ENCODE measurements around the gene SUDS3.

SUDS3 gene

DNA sequence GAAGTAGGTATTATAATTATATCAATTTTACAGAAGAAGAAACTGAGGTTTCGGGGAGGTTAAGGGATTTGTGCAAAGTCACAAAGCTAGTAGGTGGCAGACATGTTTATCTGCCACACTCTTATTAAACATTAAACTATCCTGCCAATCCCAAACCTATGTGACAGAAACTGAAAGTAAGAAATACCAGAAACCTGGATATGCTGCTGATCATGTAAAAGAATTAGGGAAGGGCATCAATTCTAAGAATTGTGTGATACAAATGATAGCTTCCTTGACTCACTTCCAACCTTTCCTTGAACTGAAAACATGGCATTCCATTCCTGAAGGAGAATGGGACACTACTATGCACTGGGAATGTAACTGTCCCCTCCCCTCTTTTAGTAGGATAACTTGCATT lies 20.5 kb upstream of the SUDS3 start:
- no peak overlapping the region for H3K9ac ChIP-seq (ENCODE audit: low read depth in 1 of 2, low read length in 2 of 2)
- H3K4me1 ChIP-seq (ENCODE audit: control insufficient read depth in 1 of 2, insufficient read depth in 2 of 2, low read length in 2 of 2), result peaks cover 20 to 42% of the 10 kb centered on the region in 2 donors
- no peak overlapping the region for H3K27ac ChIP-seq (ENCODE audit: low read depth, low read length)
- no peaks in the 10 kb centered on the region for H3K27me3 ChIP-seq (ENCODE audit: control insufficient read depth in 1 of 2, insufficient read depth in 2 of 2, low read length in 2 of 2)
- H3K9me3 ChIP-seq (ENCODE audit: control insufficient read depth in 1 of 2, low read length in 2 of 2), result no peaks in the 10 kb centered on the region
- H3K4me3 ChIP-seq (ENCODE audit: low read depth in 1 of 2, low read length in 2 of 2), result no peak overlapping the region
- no peaks in the 10 kb centered on the region for H3K36me3 ChIP-seq (ENCODE audit: control insufficient read depth in 1 of 2, insufficient read depth in 2 of 2, low read length in 2 of 2)

DNA sequence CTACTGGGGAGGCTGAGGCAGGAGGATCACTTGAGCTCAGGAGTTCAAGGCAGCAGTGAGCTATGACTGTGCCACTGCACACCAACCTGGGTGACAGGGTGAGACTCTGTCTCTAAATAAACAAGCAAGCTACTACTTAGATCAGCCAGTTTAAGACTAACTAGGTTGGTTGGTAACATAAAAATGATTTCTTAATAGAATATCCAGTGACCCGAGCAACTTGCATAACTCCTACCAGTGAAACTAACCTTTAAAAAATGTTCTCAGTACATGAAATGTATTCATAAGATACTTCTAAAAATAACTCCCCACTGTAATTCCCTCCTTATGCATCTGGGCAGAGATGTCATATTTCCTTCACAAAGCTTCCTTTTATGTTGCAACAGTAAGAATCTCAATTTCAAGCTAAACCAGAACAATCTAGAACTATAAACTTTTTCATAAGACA lies 19.5 kb upstream of the SUDS3 start:
- no peaks in the 10 kb centered on the region for H3K36me3 ChIP-seq (ENCODE audit: control insufficient read depth in 1 of 2, insufficient read depth in 2 of 2, low read length in 2 of 2)
- peaks cover 20 to 42% of the 10 kb centered on the region in 2 donors for H3K4me1 ChIP-seq (ENCODE audit: control insufficient read depth in 1 of 2, insufficient read depth in 2 of 2, low read length in 2 of 2)
- no peak overlapping the region for H3K9ac ChIP-seq (ENCODE audit: low read depth in 1 of 2, low read length in 2 of 2)
- H3K9me3 ChIP-seq (ENCODE audit: control insufficient read depth in 1 of 2, low read length in 2 of 2), result no peaks in the 10 kb centered on the region
- H3K27ac ChIP-seq (ENCODE audit: low read depth, low read length), result no peak overlapping the region
- no peaks in the 10 kb centered on the region for H3K27me3 ChIP-seq (ENCODE audit: control insufficient read depth in 1 of 2, insufficient read depth in 2 of 2, low read length in 2 of 2)
- H3K4me3 ChIP-seq (ENCODE audit: low read depth in 1 of 2, low read length in 2 of 2), result no peak overlapping the region

DNA sequence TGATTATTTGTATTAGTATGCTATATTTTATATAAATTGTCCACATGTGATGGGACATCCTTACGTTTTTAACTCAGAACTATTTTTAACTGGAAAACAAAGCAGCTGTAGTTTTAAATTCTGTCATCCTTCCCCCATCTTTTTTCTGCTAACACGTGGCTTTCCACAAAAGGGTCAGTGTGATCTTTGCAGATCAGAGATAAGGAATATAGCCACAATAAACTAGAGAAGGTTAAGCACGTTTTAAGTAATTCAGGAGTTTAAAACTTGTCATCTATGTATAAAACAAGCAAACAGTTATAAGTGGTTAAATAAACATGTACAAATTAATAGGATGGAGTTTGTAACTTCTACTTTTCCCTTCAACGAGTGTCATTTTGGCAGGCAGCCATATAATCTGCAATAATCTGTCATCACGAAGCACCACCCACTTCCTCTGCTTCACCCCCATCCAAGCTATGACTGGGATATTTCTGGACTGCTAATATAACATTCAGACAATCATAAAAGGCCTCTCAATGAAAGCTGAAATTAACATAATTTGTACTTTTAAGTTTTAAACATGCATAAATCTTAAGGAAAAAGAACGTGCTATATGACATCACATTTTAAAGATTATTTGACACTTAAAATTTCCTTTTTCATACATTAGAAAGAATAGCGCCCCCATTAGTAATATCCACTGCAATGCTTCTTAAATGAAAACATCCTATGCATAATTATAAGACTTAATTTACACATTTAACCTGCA lies 18.9 kb upstream of the SUDS3 start:
- H3K27ac ChIP-seq (ENCODE audit: low read depth, low read length), result no peak overlapping the region

DNA sequence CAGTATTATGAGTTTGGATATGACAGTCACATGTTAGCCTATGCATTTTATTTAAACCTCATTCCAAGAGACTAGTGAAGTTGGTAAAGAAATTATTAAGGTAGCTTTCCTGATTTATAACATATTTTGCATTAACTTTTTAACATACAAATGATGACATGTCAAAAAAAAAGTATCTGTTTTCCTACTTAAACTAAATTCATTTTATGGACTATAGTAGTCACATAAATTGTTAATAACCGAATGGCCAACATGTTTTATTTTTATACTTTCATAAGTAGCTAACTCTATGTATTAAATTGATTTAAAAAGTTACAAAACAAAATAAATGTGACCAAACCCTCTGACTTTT lies 18.4 kb upstream of the SUDS3 start:
- Histone ChIP-seq H3K4me3 (ENCODE audit: low read depth in 1 of 2, low read length in 2 of 2) (peak overlapping the region; percentile 74 to 77), H3K9me3 (ENCODE audit: control insufficient read depth in 1 of 2, low read length in 2 of 2) (no peaks in the 10 kb centered on the region), H3K27me3 (ENCODE audit: control insufficient read depth in 1 of 2, insufficient read depth in 2 of 2, low read length in 2 of 2) (no peaks in the 10 kb centered on the region), H3K27ac (ENCODE audit: low read depth, low read length) (no peak overlapping the region), H3K9ac (ENCODE audit: low read depth in 1 of 2, low read length in 2 of 2) (no peak overlapping the region), H3K36me3 (ENCODE audit: control insufficient read depth in 1 of 2, insufficient read depth in 2 of 2, low read length in 2 of 2) (no peaks in the 10 kb centered on the region), H3K4me1 (ENCODE audit: control insufficient read depth in 1 of 2, insufficient read depth in 2 of 2, low read length in 2 of 2) (peaks cover 20 to 40% of the 10 kb centered on the region in 2 donors)

More for the DNA sequence above, 18.9 kb upstream of the SUDS3 start:
- Histone ChIP-seq H3K36me3 (ENCODE audit: control insufficient read depth in 1 of 2, insufficient read depth in 2 of 2, low read length in 2 of 2) (no peaks in the 10 kb centered on the region), H3K27me3 (ENCODE audit: control insufficient read depth in 1 of 2, insufficient read depth in 2 of 2, low read length in 2 of 2) (no peaks in the 10 kb centered on the region), H3K9ac (ENCODE audit: low read depth in 1 of 2, low read length in 2 of 2) (no peak overlapping the region), H3K4me3 (ENCODE audit: low read depth in 1 of 2, low read length in 2 of 2) (peak overlapping the region; percentile 9 to 77), H3K4me1 (ENCODE audit: control insufficient read depth in 1 of 2, insufficient read depth in 2 of 2, low read length in 2 of 2) (peaks cover 20 to 42% of the 10 kb centered on the region in 2 donors), H3K9me3 (ENCODE audit: control insufficient read depth in 1 of 2, low read length in 2 of 2) (no peaks in the 10 kb centered on the region)

DNA sequence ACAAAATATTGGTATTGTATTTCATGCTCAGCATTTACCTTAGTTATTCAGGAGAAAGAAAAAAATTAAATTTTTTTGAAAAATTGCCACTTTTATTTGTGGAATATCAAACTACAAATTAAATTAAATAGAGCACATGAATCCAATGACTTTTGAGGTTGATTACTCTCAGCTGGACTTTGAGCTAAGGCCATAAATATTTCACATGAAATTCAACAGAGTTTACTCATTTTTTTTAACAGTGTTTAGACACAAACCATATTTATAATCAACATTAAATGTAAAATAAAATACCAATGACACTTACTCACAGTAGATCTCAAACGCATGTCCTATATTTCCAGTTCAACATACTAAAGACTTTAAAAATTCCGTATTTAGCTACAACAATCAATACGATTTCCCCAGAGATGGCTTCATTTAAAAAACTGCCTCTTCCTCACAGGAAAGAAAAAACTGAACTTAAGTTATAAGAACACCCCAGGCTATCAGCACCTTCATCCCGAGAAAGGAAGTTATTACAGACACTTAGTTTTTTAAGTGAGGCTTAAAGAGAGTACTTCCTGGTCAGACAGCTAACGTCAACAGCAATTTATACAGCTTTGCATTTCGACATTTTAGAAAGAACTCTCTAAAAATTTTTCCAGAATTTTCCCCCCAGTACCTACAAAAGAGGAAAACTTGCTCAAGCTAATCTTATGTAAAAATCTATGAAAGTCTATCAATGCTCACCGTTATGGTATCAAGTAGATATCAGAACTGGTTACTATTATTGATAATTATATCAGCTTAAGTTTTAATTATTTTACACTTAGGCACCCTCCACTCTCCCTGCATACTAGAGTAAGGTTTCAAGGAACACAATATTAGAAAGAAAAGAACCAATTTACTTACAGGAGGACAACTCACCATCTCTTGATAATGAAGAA lies 17.5 kb upstream of the SUDS3 start:
- Histone ChIP-seq H3K27ac (ENCODE audit: low read depth, low read length) (peak overlapping the region; percentile 74), H3K36me3 (ENCODE audit: control insufficient read depth in 1 of 2, insufficient read depth in 2 of 2, low read length in 2 of 2) (no peaks in the 10 kb centered on the region), H3K9me3 (ENCODE audit: control insufficient read depth in 1 of 2, low read length in 2 of 2) (no peaks in the 10 kb centered on the region), H3K9ac (ENCODE audit: low read depth in 1 of 2, low read length in 2 of 2) (peak overlapping the region; percentile 52 to 55), H3K4me1 (ENCODE audit: control insufficient read depth in 1 of 2, insufficient read depth in 2 of 2, low read length in 2 of 2) (peaks cover 20 to 38% of the 10 kb centered on the region in 2 donors), H3K27me3 (ENCODE audit: control insufficient read depth in 1 of 2, insufficient read depth in 2 of 2, low read length in 2 of 2) (no peaks in the 10 kb centered on the region), H3K4me3 (ENCODE audit: low read depth in 1 of 2, low read length in 2 of 2) (peak overlapping the region; percentile 74 to 77)

DNA sequence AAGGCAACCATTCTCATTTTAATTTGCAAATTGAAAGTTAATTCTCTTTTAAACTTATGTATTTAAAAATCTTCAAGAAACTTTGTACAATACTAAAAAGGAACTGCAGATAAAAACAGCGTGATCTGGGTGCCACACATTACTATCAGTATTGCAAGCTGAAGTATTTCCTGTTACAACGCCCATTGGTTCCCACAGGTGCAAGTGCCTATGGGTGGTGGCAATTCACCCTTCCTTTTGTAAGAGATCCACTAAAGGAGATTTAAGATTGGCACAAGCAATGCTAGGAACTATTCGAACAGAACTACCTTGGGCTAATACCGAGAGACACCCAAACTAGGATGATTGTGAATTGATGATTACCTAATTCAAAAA lies 16.8 kb upstream of the SUDS3 start:
- H3K36me3 ChIP-seq (ENCODE audit: control insufficient read depth in 1 of 2, insufficient read depth in 2 of 2, low read length in 2 of 2), result no peaks in the 10 kb centered on the region
- H3K27me3 ChIP-seq (ENCODE audit: control insufficient read depth in 1 of 2, insufficient read depth in 2 of 2, low read length in 2 of 2), result no peaks in the 10 kb centered on the region
- H3K9ac ChIP-seq (ENCODE audit: low read depth in 1 of 2, low read length in 2 of 2), result peak overlapping the region; percentile 52 to 55
- peak overlapping the region; percentile 74 for H3K27ac ChIP-seq (ENCODE audit: low read depth, low read length)
- H3K4me3 ChIP-seq (ENCODE audit: low read depth in 1 of 2, low read length in 2 of 2), result peak overlapping the region; percentile 74 to 77
- no peaks in the 10 kb centered on the region for H3K9me3 ChIP-seq (ENCODE audit: control insufficient read depth in 1 of 2, low read length in 2 of 2)
- peaks cover 20 to 35% of the 10 kb centered on the region in 2 donors for H3K4me1 ChIP-seq (ENCODE audit: control insufficient read depth in 1 of 2, insufficient read depth in 2 of 2, low read length in 2 of 2)

DNA sequence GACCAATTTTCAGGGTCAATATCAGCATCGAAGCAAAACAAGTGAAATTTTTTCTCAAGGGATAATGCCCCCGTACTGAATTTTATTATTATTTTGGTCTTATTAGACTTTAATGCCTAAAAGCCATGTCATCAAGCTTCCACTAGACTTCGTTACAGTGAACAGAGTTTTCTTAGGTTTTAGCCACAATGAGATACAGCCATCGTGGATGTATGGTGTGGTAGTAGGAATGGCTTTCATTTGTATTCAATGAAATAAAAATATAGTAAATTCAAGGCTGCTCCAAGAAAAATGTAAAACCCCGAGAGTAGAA lies 15.3 kb upstream of the SUDS3 start:
- Histone ChIP-seq H3K4me1 (ENCODE audit: control insufficient read depth in 1 of 2, insufficient read depth in 2 of 2, low read length in 2 of 2) (peaks cover 20 to 28% of the 10 kb centered on the region in 2 donors), H3K27me3 (ENCODE audit: control insufficient read depth in 1 of 2, insufficient read depth in 2 of 2, low read length in 2 of 2) (no peaks in the 10 kb centered on the region), H3K36me3 (ENCODE audit: control insufficient read depth in 1 of 2, insufficient read depth in 2 of 2, low read length in 2 of 2) (peaks cover 0 to 2% of the 10 kb centered on the region in 2 donors), H3K9me3 (ENCODE audit: control insufficient read depth in 1 of 2, low read length in 2 of 2) (no peaks in the 10 kb centered on the region), H3K9ac (ENCODE audit: low read depth in 1 of 2, low read length in 2 of 2) (no peak overlapping the region), H3K4me3 (ENCODE audit: low read depth in 1 of 2, low read length in 2 of 2) (no peak overlapping the region), H3K27ac (ENCODE audit: low read depth, low read length) (no peak overlapping the region)

DNA sequence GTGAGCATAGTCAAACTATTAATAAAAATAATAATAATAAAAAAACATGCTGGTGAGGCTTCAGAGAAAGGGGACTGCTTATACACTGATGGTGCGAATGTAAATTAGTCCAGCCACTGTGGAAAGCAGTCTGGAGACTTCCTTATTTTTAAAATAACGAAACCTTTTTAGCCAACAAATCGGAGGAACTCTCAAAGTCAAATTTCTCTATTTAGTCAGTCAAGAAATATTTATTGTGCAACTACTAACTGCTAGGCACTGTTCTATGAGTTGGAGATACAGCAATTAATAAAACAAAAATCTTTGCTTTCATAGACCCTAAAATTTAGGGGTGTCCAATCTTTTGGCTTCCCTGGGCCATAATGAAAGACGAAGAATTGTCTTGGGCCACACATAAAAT lies 14.5 kb upstream of the SUDS3 start:
- Histone ChIP-seq H3K4me3 (ENCODE audit: low read depth in 1 of 2, low read length in 2 of 2) (no peak overlapping the region), H3K9ac (ENCODE audit: low read depth in 1 of 2, low read length in 2 of 2) (no peak overlapping the region), H3K36me3 (ENCODE audit: control insufficient read depth in 1 of 2, insufficient read depth in 2 of 2, low read length in 2 of 2) (peaks cover 0 to 2% of the 10 kb centered on the region in 2 donors), H3K4me1 (ENCODE audit: control insufficient read depth in 1 of 2, insufficient read depth in 2 of 2, low read length in 2 of 2) (peaks cover 17 to 20% of the 10 kb centered on the region in 2 donors), H3K9me3 (ENCODE audit: control insufficient read depth in 1 of 2, low read length in 2 of 2) (no peaks in the 10 kb centered on the region), H3K27ac (ENCODE audit: low read depth, low read length) (no peak overlapping the region), H3K27me3 (ENCODE audit: control insufficient read depth in 1 of 2, insufficient read depth in 2 of 2, low read length in 2 of 2) (no peaks in the 10 kb centered on the region)

DNA sequence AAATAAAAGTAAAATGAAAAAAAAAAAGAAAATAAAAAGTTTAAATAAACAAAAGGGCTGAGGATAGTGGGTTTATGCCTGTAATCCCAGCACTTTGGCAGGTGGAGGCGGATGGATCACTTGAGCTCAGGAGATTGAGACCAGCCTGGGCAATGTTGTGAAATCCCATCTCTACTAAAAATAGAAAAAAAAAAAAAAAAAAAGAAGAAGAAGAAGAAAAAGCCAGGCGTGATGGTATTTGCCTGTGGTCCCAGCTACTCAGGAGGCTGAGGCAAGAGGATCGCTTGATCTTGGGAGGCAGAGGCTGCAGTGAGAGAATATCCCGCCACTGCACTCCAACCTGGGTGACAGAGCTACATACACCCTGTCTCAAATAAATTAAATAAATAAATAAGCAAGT lies 7.5 kb upstream of the SUDS3 start:
- Histone ChIP-seq H3K36me3 (ENCODE audit: control insufficient read depth in 1 of 2, insufficient read depth in 2 of 2, low read length in 2 of 2) (peaks cover 0 to 2% of the 10 kb centered on the region in 2 donors), H3K4me1 (ENCODE audit: control insufficient read depth in 1 of 2, insufficient read depth in 2 of 2, low read length in 2 of 2) (peaks cover 7 to 9% of the 10 kb centered on the region in 2 donors), H3K9me3 (ENCODE audit: control insufficient read depth in 1 of 2, low read length in 2 of 2) (no peaks in the 10 kb centered on the region), H3K27me3 (ENCODE audit: control insufficient read depth in 1 of 2, insufficient read depth in 2 of 2, low read length in 2 of 2) (no peaks in the 10 kb centered on the region), H3K9ac (ENCODE audit: low read depth in 1 of 2, low read length in 2 of 2) (no peak overlapping the region), H3K27ac (ENCODE audit: low read depth, low read length) (no peak overlapping the region), H3K4me3 (ENCODE audit: low read depth in 1 of 2, low read length in 2 of 2) (no peak overlapping the region)

DNA sequence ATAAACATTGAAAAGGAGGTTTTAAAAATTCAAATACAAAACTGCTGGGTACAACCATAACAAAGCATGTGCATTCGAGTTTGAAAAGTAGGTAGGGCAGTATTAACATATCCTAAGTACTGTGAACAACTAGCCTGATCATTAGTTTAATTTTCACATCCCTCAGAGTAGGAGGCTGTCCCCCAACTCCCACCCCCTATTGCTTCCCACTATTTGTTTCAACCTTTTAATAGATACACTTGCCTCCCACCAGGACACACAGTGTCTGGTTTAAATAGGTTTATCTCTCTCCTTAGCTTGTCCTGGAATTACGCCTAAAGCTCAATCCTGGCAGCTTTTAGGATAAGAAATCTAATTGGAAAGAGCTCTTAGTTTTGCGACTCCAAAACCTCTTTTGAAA lies 5.8 kb upstream of the SUDS3 start:
- Histone ChIP-seq H3K9ac (ENCODE audit: low read depth in 1 of 2, low read length in 2 of 2) (peak overlapping the region in 1 of 2 donors; percentile 83), H3K4me1 (ENCODE audit: control insufficient read depth in 1 of 2, insufficient read depth in 2 of 2, low read length in 2 of 2) (peaks cover 11% of the 10 kb centered on the region in 2 donors), H3K27me3 (ENCODE audit: control insufficient read depth in 1 of 2, insufficient read depth in 2 of 2, low read length in 2 of 2) (no peaks in the 10 kb centered on the region), H3K9me3 (ENCODE audit: control insufficient read depth in 1 of 2, low read length in 2 of 2) (no peaks in the 10 kb centered on the region), H3K4me3 (ENCODE audit: low read depth in 1 of 2, low read length in 2 of 2) (peak overlapping the region; percentile 87 to 94), H3K36me3 (ENCODE audit: control insufficient read depth in 1 of 2, insufficient read depth in 2 of 2, low read length in 2 of 2) (no peaks in the 10 kb centered on the region), H3K27ac (ENCODE audit: low read depth, low read length) (no peak overlapping the region)

Data from duodenal mucosa (tissue), 2 donors.